Hepatocyte (in vitro differentiated cells): Measurements from ENCODE around the gene PLIN4.

Source experiments
- CTCF ChIP-seq: fragments of 200-600 bp; sonication (generic); IDR thresholded peaks from 2 replicates; pipeline ENCODE4 v1.5.1; 2016; ENCODE audit warnings: antibody characterized with exemption, mild to moderate bottlenecking; ENCODE audit not compliant: poor library complexity
- EZH2 ChIP-seq: fragments of 200-600 bp; sonication (generic); IDR thresholded peaks from 2 replicates; pipeline ENCODE4 v1.6.1; 2016; ENCODE audit warnings: antibody characterized with exemption, mild to moderate bottlenecking, borderline replicate concordance
- EZH2phosphoT487 ChIP-seq: fragments of 200-600 bp; sonication (generic); IDR thresholded peaks from one replicate; pipeline ENCODE4 v1.6.1; 2018; ENCODE audit warnings: antibody characterized with exemption, mild to moderate bottlenecking, low read depth, moderate library complexity; ENCODE audit not compliant: unreplicated experiment, severe bottlenecking

GRCh38 chr19:4507150-4507452 is 11.2 kb downstream of the PLIN4 start:
- TF ChIP-seq EZH2phosphoT487 (no peak), CTCF (no peak), EZH2 (no peak)
